ENCODE results near the gene PACRG. TPM values are rescaled to one million over a fixed set of nuclear protein-coding genes. Genes with fewer than 3 reads are reported as not detected.

Gene PACRG
- total and polyA plus RNA-seq, 2 experiments from 2014 or later = 0.17 to 0.68 TPM

GRCh38 chr6:163038317-163038716 lies 310.5 kb downstream of the PACRG start:
- no peaks in the 10 kb centered on the region for H3K27me3 ChIP-seq (ENCODE audit: insufficient read depth)
- no peak overlapping the region for H3K4me2 ChIP-seq
- Mint-ChIP-seq H3K4me1 (no peaks in the 10 kb centered on the region), H3K27ac (no peak overlapping the region), H3K4me3 (no peak overlapping the region), H3K36me3 (ENCODE audit: low read depth) (peaks cover 12% of the 10 kb centered on the region; the same call in 1 of the 3 replicates), H3K9me3 (peaks cover 21% of the 10 kb centered on the region), H3K27me3 (ENCODE audit: insufficient read depth, low read depth, poor library complexity) (peaks cover 2% of the 10 kb centered on the region)
- ATAC-seq (no peak), DNase-seq (ENCODE audit: low spot score) (no peak)
- H3K4me1 ChIP-seq (ENCODE audit: insufficient read depth) = no peaks in the 10 kb centered on the region
- no peaks in the 10 kb centered on the region; the same call in 1 of the 2 replicates for H3K36me3 ChIP-seq (ENCODE audit: insufficient read depth)
- no peak overlapping the region for H3K27ac ChIP-seq (ENCODE audit: low read depth)
- H3K79me2 ChIP-seq (replicated peaks; ENCODE audit: insufficient read depth) = no peaks in the 10 kb centered on the region
- no peak overlapping the region for H2AFZ ChIP-seq
- H3F3A ChIP-seq (replicated peaks; ENCODE audit: low read depth) = no peaks in the 10 kb centered on the region
- no peak for TF ChIP-seq JUNB (IDR thresholded peaks at IDR 0.05; ENCODE audit: unreplicated experiment)
- TF ChIP-seq, protein P1, sequence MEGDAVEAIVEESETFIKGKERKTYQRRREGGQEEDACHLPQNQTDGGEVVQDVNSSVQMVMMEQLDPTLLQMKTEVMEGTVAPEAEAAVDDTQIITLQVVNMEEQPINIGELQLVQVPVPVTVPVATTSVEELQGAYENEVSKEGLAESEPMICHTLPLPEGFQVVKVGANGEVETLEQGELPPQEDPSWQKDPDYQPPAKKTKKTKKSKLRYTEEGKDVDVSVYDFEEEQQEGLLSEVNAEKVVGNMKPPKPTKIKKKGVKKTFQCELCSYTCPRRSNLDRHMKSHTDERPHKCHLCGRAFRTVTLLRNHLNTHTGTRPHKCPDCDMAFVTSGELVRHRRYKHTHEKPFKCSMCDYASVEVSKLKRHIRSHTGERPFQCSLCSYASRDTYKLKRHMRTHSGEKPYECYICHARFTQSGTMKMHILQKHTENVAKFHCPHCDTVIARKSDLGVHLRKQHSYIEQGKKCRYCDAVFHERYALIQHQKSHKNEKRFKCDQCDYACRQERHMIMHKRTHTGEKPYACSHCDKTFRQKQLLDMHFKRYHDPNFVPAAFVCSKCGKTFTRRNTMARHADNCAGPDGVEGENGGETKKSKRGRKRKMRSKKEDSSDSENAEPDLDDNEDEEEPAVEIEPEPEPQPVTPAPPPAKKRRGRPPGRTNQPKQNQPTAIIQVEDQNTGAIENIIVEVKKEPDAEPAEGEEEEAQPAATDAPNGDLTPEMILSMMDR (conservative IDR thresholded peaks at IDR 0.05; ENCODE audit: low read depth in 2 of 2) = no peak
- no peak for TF ChIP-seq CREB1 (CRISPR knock-in tag; IDR thresholded peaks at IDR 0.05; ENCODE audit: low read depth)
- TF ChIP-seq NANOG (IDR thresholded peaks at IDR 0.05; ENCODE audit: borderline replicate concordance) = no peak
- no peak for TF ChIP-seq POLR2AphosphoS5 (IDR thresholded peaks at IDR 0.05; ENCODE audit: low read depth)
- TF ChIP-seq ZNF114 (CRISPR knock-in tag; IDR thresholded peaks at IDR 0.05) = no peak
- TF ChIP-seq STAT1 (IDR thresholded peaks at IDR 0.05; ENCODE audit: unreplicated experiment) = no peak
- H3K9me2 ChIP-seq (ENCODE audit: insufficient read depth) = no peaks in the 10 kb centered on the region
- no peak overlapping the region for H3K4me3 ChIP-seq
- no peaks in the 10 kb centered on the region for H4K20me1 ChIP-seq (replicated peaks; ENCODE audit: insufficient read depth)

- H4K20me1 ChIP-seq (replicated peaks; ENCODE audit: insufficient read depth) = no peaks in the 10 kb centered on the region
- H3K36me3 ChIP-seq (ENCODE audit: insufficient read depth) = no peaks in the 10 kb centered on the region
- H3K27me3 ChIP-seq (ENCODE audit: insufficient read depth) = no peaks in the 10 kb centered on the region
- H3K27ac ChIP-seq (ENCODE audit: low read depth) = no peak overlapping the region
- no peak overlapping the region for H3K27ac Mint-ChIP-seq
- H3K4me1 ChIP-seq (ENCODE audit: insufficient read depth) = no peaks in the 10 kb centered on the region
- peaks cover 3% of the 10 kb centered on the region; the same call in 2 of the 3 replicates for H3K36me3 Mint-ChIP-seq (ENCODE audit: low read depth)
- no peaks in the 10 kb centered on the region for H3F3A ChIP-seq (replicated peaks; ENCODE audit: low read depth)
- H3K27me3 Mint-ChIP-seq (ENCODE audit: insufficient read depth, low read depth, poor library complexity) = peaks cover 2% of the 10 kb centered on the region
- no peaks in the 10 kb centered on the region for H3K9me2 ChIP-seq (ENCODE audit: insufficient read depth)
- no peak overlapping the region for H3K4me3 ChIP-seq
- H2AFZ ChIP-seq = no peak overlapping the region
- ATAC-seq (no peak), DNase-seq (ENCODE audit: low spot score) (no peak)
- no peak overlapping the region for H3K4me3 Mint-ChIP-seq
- H3K9me3 Mint-ChIP-seq = peaks cover 12% of the 10 kb centered on the region
- H3K79me2 ChIP-seq (replicated peaks; ENCODE audit: insufficient read depth) = no peaks in the 10 kb centered on the region
- H3K4me1 Mint-ChIP-seq = no peaks in the 10 kb centered on the region
- no peak overlapping the region for H3K4me2 ChIP-seq
- TF ChIP-seq JUNB (IDR thresholded peaks at IDR 0.05; ENCODE audit: unreplicated experiment) (no peak), ZNF331 (CRISPR knock-in tag; IDR thresholded peaks at IDR 0.05; ENCODE audit: low read depth) (no peak), EZH2phosphoT487 (IDR thresholded peaks at IDR 0.05; ENCODE audit: unreplicated experiment) (no peak), CREB1 (CRISPR knock-in tag; IDR thresholded peaks at IDR 0.05; ENCODE audit: low read depth) (no peak), POLR2AphosphoS5 (IDR thresholded peaks at IDR 0.05; ENCODE audit: low read depth) (no peak)
- TF ChIP-seq, protein P1 (conservative IDR thresholded peaks at IDR 0.05; ENCODE audit: low read depth in 2 of 2) = no peak
- TF ChIP-seq, protein P2, sequence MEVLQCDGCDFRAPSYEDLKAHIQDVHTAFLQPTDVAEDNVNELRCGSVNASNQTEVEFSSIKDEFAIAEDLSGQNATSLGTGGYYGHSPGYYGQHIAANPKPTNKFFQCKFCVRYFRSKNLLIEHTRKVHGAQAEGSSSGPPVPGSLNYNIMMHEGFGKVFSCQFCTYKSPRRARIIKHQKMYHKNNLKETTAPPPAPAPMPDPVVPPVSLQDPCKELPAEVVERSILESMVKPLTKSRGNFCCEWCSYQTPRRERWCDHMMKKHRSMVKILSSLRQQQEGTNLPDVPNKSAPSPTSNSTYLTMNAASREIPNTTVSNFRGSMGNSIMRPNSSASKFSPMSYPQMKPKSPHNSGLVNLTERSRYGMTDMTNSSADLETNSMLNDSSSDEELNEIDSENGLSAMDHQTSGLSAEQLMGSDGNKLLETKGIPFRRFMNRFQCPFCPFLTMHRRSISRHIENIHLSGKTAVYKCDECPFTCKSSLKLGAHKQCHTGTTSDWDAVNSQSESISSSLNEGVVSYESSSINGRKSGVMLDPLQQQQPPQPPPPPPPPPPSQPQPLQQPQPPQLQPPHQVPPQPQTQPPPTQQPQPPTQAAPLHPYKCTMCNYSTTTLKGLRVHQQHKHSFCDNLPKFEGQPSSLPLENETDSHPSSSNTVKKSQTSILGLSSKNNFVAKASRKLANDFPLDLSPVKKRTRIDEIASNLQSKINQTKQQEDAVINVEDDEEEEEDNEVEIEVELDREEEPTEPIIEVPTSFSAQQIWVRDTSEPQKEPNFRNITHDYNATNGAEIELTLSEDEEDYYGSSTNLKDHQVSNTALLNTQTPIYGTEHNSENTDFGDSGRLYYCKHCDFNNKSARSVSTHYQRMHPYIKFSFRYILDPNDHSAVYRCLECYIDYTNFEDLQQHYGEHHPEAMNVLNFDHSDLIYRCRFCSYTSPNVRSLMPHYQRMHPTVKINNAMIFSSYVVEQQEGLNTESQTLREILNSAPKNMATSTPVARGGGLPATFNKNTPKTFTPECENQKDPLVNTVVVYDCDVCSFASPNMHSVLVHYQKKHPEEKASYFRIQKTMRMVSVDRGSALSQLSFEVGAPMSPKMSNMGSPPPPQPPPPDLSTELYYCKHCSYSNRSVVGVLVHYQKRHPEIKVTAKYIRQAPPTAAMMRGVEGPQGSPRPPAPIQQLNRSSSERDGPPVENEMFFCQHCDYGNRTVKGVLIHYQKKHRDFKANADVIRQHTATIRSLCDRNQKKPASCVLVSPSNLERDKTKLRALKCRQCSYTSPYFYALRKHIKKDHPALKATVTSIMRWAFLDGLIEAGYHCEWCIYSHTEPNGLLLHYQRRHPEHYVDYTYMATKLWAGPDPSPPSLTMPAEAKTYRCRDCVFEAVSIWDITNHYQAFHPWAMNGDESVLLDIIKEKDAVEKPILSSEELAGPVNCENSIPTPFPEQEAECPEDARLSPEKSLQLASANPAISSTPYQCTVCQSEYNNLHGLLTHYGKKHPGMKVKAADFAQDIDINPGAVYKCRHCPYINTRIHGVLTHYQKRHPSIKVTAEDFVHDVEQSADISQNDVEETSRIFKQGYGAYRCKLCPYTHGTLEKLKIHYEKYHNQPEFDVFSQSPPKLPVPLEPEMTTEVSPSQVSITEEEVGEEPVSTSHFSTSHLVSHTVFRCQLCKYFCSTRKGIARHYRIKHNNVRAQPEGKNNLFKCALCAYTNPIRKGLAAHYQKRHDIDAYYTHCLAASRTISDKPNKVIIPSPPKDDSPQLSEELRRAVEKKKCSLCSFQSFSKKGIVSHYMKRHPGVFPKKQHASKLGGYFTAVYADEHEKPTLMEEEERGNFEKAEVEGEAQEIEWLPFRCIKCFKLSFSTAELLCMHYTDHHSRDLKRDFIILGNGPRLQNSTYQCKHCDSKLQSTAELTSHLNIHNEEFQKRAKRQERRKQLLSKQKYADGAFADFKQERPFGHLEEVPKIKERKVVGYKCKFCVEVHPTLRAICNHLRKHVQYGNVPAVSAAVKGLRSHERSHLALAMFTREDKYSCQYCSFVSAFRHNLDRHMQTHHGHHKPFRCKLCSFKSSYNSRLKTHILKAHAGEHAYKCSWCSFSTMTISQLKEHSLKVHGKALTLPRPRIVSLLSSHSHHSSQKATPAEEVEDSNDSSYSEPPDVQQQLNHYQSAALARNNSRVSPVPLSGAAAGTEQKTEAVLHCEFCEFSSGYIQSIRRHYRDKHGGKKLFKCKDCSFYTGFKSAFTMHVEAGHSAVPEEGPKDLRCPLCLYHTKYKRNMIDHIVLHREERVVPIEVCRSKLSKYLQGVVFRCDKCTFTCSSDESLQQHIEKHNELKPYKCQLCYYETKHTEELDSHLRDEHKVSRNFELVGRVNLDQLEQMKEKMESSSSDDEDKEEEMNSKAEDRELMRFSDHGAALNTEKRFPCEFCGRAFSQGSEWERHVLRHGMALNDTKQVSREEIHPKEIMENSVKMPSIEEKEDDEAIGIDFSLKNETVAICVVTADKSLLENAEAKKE (CRISPR knock-in tag; IDR thresholded peaks at IDR 0.05) = no peak
Observed at GRCh38 chr6:163048345-163048744, 320.6 kb downstream of the PACRG start.
